Measurements from ENCODE around the gene CTDSP1. TPM values are rescaled to one million over a fixed set of nuclear protein-coding genes. Genes with fewer than 3 reads are reported as not detected.

CTDSP1 gene
- total and polyA plus RNA-seq, 3 donors from 2014 or later = 60.7 to 87.3 (median 65.2) TPM

DNA sequence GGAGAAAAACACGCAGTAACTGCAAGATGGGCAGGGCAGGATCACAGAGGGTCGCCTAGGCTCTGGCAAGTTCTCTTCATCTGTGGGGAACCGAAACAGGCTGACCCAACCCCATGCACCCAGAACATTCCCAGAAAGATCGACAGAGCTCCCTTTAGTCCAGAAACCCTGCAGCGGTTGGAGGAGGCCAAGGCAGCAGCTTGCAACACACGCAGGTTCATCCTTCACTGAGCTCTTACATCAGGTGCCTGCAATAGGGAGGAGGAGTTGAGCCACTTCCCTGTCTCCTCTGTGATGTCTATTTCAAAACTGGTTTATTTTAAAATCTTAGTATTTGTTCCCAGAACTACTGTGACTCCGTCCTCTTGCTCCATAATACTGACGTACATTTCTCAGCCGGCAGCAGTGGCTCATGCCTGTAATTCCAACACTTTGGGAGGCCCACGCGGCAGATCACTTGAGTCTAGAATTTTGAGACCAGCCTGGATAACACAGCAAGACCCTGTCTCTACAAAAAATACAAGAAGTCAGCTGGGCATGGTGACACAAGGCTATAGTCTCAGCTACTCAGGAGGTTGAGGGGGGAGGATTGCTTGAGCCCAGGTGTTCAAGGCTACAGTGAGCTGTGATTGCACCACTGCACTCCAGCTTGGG is 29.1 kb upstream of the CTDSP1 start:
- peak overlapping the region in 1 of 2 donors; percentile 94 for H3K27ac ChIP-seq
- peak; percentile 47 for DNase-seq
- WGBS, 2 donors = 72 to 75% methylated on average over 11 of the region's 11 CpGs
- H3K27me3 ChIP-seq = no peaks in the 10 kb centered on the region
- H3K4me3 ChIP-seq = no peak overlapping the region
- intact Hi-C loops (cut with DNase I; ENCODE audit: low total_unique reads) = no loop called here
- TF ChIP-seq POLR2A (IDR thresholded peaks at IDR 0.05) = no peak
- TF ChIP-seq, protein P1, sequence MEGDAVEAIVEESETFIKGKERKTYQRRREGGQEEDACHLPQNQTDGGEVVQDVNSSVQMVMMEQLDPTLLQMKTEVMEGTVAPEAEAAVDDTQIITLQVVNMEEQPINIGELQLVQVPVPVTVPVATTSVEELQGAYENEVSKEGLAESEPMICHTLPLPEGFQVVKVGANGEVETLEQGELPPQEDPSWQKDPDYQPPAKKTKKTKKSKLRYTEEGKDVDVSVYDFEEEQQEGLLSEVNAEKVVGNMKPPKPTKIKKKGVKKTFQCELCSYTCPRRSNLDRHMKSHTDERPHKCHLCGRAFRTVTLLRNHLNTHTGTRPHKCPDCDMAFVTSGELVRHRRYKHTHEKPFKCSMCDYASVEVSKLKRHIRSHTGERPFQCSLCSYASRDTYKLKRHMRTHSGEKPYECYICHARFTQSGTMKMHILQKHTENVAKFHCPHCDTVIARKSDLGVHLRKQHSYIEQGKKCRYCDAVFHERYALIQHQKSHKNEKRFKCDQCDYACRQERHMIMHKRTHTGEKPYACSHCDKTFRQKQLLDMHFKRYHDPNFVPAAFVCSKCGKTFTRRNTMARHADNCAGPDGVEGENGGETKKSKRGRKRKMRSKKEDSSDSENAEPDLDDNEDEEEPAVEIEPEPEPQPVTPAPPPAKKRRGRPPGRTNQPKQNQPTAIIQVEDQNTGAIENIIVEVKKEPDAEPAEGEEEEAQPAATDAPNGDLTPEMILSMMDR (IDR thresholded peaks at IDR 0.05) = no peak
- H3K36me3 ChIP-seq (ENCODE audit: low read depth, missing control alignments) = no peaks in the 10 kb centered on the region
- H3K9me3 ChIP-seq = no peaks in the 10 kb centered on the region
- H3K4me1 ChIP-seq = no peaks in the 10 kb centered on the region

- H3K36me3 ChIP-seq (ENCODE audit: low read depth, missing control alignments) = no peaks in the 10 kb centered on the region
- no peaks in the 10 kb centered on the region for H3K4me1 ChIP-seq
- DNase-seq = no peak
- H3K9me3 ChIP-seq = no peaks in the 10 kb centered on the region
- intact Hi-C loops (cut with DNase I; ENCODE audit: low total_unique reads) = no loop called here
- TF ChIP-seq, protein P1 (IDR thresholded peaks at IDR 0.05) = no peak
- TF ChIP-seq POLR2A (IDR thresholded peaks at IDR 0.05) = no peak
- no peak overlapping the region for H3K4me3 ChIP-seq
- no peaks in the 10 kb centered on the region for H3K27me3 ChIP-seq
- no peak overlapping the region for H3K27ac ChIP-seq
These were observed 27.7 kb upstream of the CTDSP1 start for GRCh38 chr2:218371983-218372350.

DNA sequence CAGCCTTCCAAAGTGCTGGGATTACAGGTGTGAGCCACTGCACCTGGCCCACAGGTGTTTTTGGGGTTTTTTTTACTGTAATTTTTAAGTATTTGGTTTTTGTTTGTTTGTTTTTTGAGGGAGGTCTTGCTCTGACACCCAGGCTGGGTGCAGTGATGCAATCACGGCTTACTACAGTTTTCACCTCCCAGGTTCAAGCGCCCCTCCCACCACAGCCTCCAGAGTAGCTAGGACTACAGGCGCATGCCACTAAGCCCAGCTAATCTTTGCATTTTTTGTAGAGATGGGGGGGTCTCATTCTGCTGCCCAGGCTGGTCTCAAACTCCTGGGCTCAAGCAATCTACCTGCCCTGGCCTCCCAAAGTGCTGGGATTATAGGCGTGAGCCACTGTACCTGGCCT is 24.9 kb upstream of the CTDSP1 start:
- Histone ChIP-seq H3K27me3 (no peaks in the 10 kb centered on the region), H3K9me3 (no peaks in the 10 kb centered on the region), H3K4me3 (no peak overlapping the region), H3K4me1 (no peaks in the 10 kb centered on the region), H3K27ac (no peak overlapping the region), H3K36me3 (ENCODE audit: low read depth, missing control alignments) (no peaks in the 10 kb centered on the region)
- 78 to 85% methylated on average over 4 of the region's 4 CpGs for WGBS, 2 donors
- no peak for DNase-seq
- TF ChIP-seq, protein P1 (IDR thresholded peaks at IDR 0.05) = no peak
- no peak for TF ChIP-seq POLR2A (IDR thresholded peaks at IDR 0.05)
- intact Hi-C loops (cut with DNase I; ENCODE audit: low total_unique reads) = no loop called here

GRCh38 chr2:218375212-218375611 is 24.5 kb upstream of the CTDSP1 start:
- Histone ChIP-seq H3K4me1 (no peaks in the 10 kb centered on the region), H3K27me3 (no peaks in the 10 kb centered on the region), H3K27ac (no peak overlapping the region), H3K36me3 (ENCODE audit: low read depth, missing control alignments) (no peaks in the 10 kb centered on the region), H3K4me3 (no peak overlapping the region), H3K9me3 (no peaks in the 10 kb centered on the region)
- 27 to 32% methylated on average over 2 of the region's 2 CpGs for WGBS, 2 donors
- no peak for DNase-seq
- no peak for TF ChIP-seq POLR2A (IDR thresholded peaks at IDR 0.05)
- TF ChIP-seq, protein P1 (IDR thresholded peaks at IDR 0.05) = no peak
- intact Hi-C loops (cut with DNase I; ENCODE audit: low total_unique reads) = no loop called here

DNA sequence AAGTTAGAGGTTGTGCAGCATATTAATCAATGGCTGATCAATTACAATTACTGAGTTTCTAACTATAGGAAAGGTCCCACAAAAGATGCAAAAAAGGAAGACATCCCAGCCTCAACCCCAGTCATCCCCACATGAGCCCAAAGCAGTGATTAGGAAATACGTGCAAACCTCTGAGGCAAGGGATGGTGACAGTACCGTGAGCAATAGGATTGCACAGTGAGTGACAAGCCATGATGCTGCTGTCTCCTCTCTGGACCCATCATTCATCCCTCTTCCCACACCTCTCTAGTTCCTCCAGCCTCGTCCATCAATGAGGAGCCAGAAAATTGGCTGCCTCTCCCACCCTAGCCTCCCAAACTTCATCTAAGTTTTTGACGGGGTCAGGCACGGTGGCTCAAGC is 21.6 kb upstream of the CTDSP1 start:
- intact Hi-C loops (cut with DNase I; ENCODE audit: low total_unique reads) = no loop called here
- WGBS, 2 donors = 92 to 96% methylated on average over 5 of the region's 5 CpGs
- DNase-seq = no peak
- no peak overlapping the region for H3K4me3 ChIP-seq
- no peaks in the 10 kb centered on the region for H3K9me3 ChIP-seq
- H3K27me3 ChIP-seq = no peaks in the 10 kb centered on the region
- no peaks in the 10 kb centered on the region for H3K4me1 ChIP-seq
- TF ChIP-seq POLR2A (IDR thresholded peaks at IDR 0.05) = no peak
- TF ChIP-seq, protein P1 (IDR thresholded peaks at IDR 0.05) = no peak
- no peak overlapping the region for H3K27ac ChIP-seq
- H3K36me3 ChIP-seq (ENCODE audit: low read depth, missing control alignments) = no peaks in the 10 kb centered on the region

All from testis (tissue), 3 donors.